PFSK-1 (cell line): ENCODE data around the gene PHKG2.

Source experiments
- FOXP2 ChIP-seq: optimal IDR thresholded peaks from 2 replicates; pipeline ENCODE3; 2011; ENCODE audit warnings: borderline replicate concordance, control low read depth, inconsistent platforms; ENCODE audit not compliant: insufficient read depth; ENCODE audit errors: extremely low read length, extremely low read depth
- POLR2AphosphoS5 ChIP-seq: IDR thresholded peaks from 2 replicates; pipeline ENCODE4 v1.6.1; 2012; ENCODE audit warnings: low read depth, mild to moderate bottlenecking, control low read depth, low read length, moderate library complexity
- REST ChIP-seq, 2 experiments: IDR thresholded peaks; 2 replicates each; pipeline versions ENCODE4 v1.6.1 to v1.8.0; 2011 to 2012; ENCODE audit warnings: low read depth in 2 of 2, low read length in 2 of 2, control low read depth in 1 of 2, inconsistent platforms in 1 of 2, mild to moderate bottlenecking in 1 of 2, moderate library complexity in 1 of 2; ENCODE audit not compliant: insufficient read depth in 1 of 2
- TAF1 ChIP-seq: IDR thresholded peaks from 2 replicates; pipeline ENCODE4 v1.6.1; 2012; ENCODE audit warnings: low read length, control low read depth, borderline replicate concordance; ENCODE audit not compliant: insufficient read depth

DNA sequence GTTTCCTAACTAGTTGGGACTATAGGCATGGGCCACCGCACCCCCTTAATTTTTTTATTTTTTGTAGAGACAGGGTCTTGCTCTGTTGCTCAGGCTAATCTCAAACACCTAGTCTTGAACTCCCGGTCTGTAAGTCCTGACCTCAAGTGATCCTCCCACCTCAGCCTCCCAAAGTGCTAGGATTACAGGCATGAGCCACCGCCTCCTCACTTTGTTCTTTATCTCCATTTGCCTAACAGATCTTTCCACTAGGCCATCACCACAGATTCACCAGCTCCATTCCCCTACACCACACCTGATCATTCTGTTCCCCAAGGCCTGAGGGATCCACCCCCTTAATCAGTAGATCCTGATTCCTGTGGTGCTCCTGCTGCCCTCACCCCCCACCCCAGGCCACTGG lies 46.4 kb downstream of the PHKG2 start:
- no peak for TF ChIP-seq REST (IDR thresholded peaks at IDR 0.05; ENCODE audit: insufficient read depth in 1 of 2, low read depth in 2 of 2, low read length in 2 of 2)
- no peak for TF ChIP-seq POLR2AphosphoS5
- TF ChIP-seq FOXP2 = no peak
- TF ChIP-seq TAF1 = no peak
